Liver (tissue), 9 donors: ENCODE results near the gene NARS2. TPM values are rescaled to one million over a fixed set of nuclear protein-coding genes. Genes with fewer than 3 reads are reported as not detected.

Source experiments
- DNase-seq: peaks from one replicate; pipeline ENCODE4 v3.0.0-alpha.2; 2017; ENCODE audit warnings: low spot score
- H3K27ac ChIP-seq, 2 donors: one replicate each; pipeline ENCODE4 v1.7.0; 2013; ENCODE audit warnings: inconsistent platforms in 2 of 2, low read length in 2 of 2, control low read depth in 1 of 2, low read depth in 1 of 2, mild to moderate bottlenecking in 1 of 2
- H3K27me3 ChIP-seq, 4 donors: one replicate each; pipeline versions ENCODE4 v1.6.1 to v1.7.0; 2013; ENCODE audit warnings: low read length in 3 of 4, inconsistent platforms in 1 of 4, mild to moderate bottlenecking in 1 of 4, moderate library complexity in 1 of 4; ENCODE audit not compliant: control insufficient read depth in 4 of 4, insufficient read depth in 4 of 4
- H3K36me3 ChIP-seq, 4 donors: one replicate each; pipeline versions ENCODE4 v1.6.1 to v1.7.0; 2013; ENCODE audit warnings: low read length in 3 of 4, mild to moderate bottlenecking in 3 of 4, low read depth in 1 of 4, moderate library complexity in 1 of 4; ENCODE audit not compliant: control insufficient read depth in 4 of 4, insufficient read depth in 3 of 4
- H3K4me1 ChIP-seq, 4 donors: one replicate each; pipeline versions ENCODE4 v1.6.1 to v1.7.0; 2013; ENCODE audit warnings: low read length in 3 of 4, mild to moderate bottlenecking in 3 of 4, moderate library complexity in 1 of 4; ENCODE audit not compliant: control insufficient read depth in 4 of 4, insufficient read depth in 4 of 4
- H3K4me3 ChIP-seq, 3 donors: one replicate each; pipeline versions ENCODE4 v1.6.1 to v1.7.0; 2013; ENCODE audit warnings: low read length in 3 of 3, control low read depth in 1 of 3, low read depth in 1 of 3, mild to moderate bottlenecking in 1 of 3
- H3K9ac ChIP-seq, 2 donors: one replicate each; pipeline ENCODE4 v1.7.0; 2013; ENCODE audit warnings: low read length in 2 of 2, mild to moderate bottlenecking in 2 of 2, moderate library complexity in 2 of 2, control low read depth in 1 of 2, low read depth in 1 of 2
- H3K9me3 ChIP-seq, 4 donors: one replicate each; pipeline versions ENCODE4 v1.6.1 to v1.7.0; 2013; ENCODE audit warnings: low read length in 3 of 4; ENCODE audit not compliant: control insufficient read depth in 4 of 4
- ATF3 ChIP-seq: IDR thresholded peaks from 2 replicates; pipeline ENCODE4 v1.6.1; 2016; ENCODE audit warnings: antibody characterized with exemption
- CTCF ChIP-seq: fragments of 150-350 bp; IDR thresholded peaks from 2 replicates; pipeline ENCODE4 v1.5.1; 2017; ENCODE audit warnings: improper control_type of control experiment, low read depth, low read length; ENCODE audit not compliant: missing input control
- EGR1 ChIP-seq, 2 donors: IDR thresholded peaks; 2 replicates each; pipeline ENCODE4 v1.6.1; 2016 to 2018; ENCODE audit warnings: antibody characterized with exemption in 2 of 2, low read depth in 2 of 2
- FOXA1 ChIP-seq: IDR thresholded peaks from 2 replicates; pipeline ENCODE4 v1.6.1; 2016; ENCODE audit warnings: antibody characterized with exemption
- FOXA2 ChIP-seq: IDR thresholded peaks from 2 replicates; pipeline ENCODE4 v1.6.1; 2016; ENCODE audit warnings: antibody characterized with exemption
- GABPA ChIP-seq, 2 donors: IDR thresholded peaks in 1 of 2; conservative IDR thresholded peaks in 1 of 2; 2 replicates each; pipeline ENCODE4 v1.6.1; 2016; ENCODE audit warnings: antibody characterized with exemption in 2 of 2, mild to moderate bottlenecking in 1 of 2, moderate library complexity in 1 of 2
- HNF4A ChIP-seq, 2 donors: conservative IDR thresholded peaks; 2 replicates each; pipeline ENCODE4 v1.6.1; 2016; ENCODE audit warnings: antibody characterized with exemption in 2 of 2, mild to moderate bottlenecking in 2 of 2
- HNF4G ChIP-seq: IDR thresholded peaks from 2 replicates; pipeline ENCODE4 v1.6.1; 2016; ENCODE audit warnings: antibody characterized with exemption
- JUND ChIP-seq, 2 donors: IDR thresholded peaks; 2 replicates each; pipeline ENCODE4 v1.6.1; 2016; ENCODE audit warnings: antibody characterized with exemption in 2 of 2
- MAX ChIP-seq: IDR thresholded peaks from 2 replicates; pipeline ENCODE4 v1.6.1; 2016; ENCODE audit warnings: antibody characterized with exemption
- NR2F2 ChIP-seq: IDR thresholded peaks from 2 replicates; pipeline ENCODE4 v1.6.1; 2016; ENCODE audit warnings: antibody characterized with exemption
- RAD21 ChIP-seq, 2 donors: IDR thresholded peaks; 2 replicates each; pipeline ENCODE4 v1.6.1; 2016; ENCODE audit warnings: antibody characterized with exemption in 2 of 2, mild to moderate bottlenecking in 2 of 2
- REST ChIP-seq: IDR thresholded peaks from 2 replicates; pipeline ENCODE4 v1.6.1; 2016; ENCODE audit warnings: antibody characterized with exemption, mild to moderate bottlenecking
- RXRA ChIP-seq, 2 donors: IDR thresholded peaks; 2 replicates each; pipeline ENCODE4 v1.6.1; 2017 to 2018; ENCODE audit warnings: antibody characterized with exemption in 2 of 2, mild to moderate bottlenecking in 1 of 2
- SP1 ChIP-seq: IDR thresholded peaks from 2 replicates; pipeline ENCODE4 v1.6.1; 2018; ENCODE audit warnings: antibody characterized with exemption, mild to moderate bottlenecking
- TAF1 ChIP-seq: conservative IDR thresholded peaks from 2 replicates; pipeline ENCODE4 v1.6.1; 2016; ENCODE audit warnings: antibody characterized with exemption, mild to moderate bottlenecking
- YY1 ChIP-seq: IDR thresholded peaks from 2 replicates; pipeline ENCODE4 v1.6.1; 2016; ENCODE audit warnings: antibody characterized with exemption, mild to moderate bottlenecking
- WGBS: extraction: QIAGEN DNeasy Blood & Tissue Kit; methylation state at CpG from one replicate; pipeline ENCODE4 v1.1.7; 2013; 5-methylcytosine and 5-hydroxymethylcytosine counted together
- polyA plus RNA-seq, 2 donors: library from polyadenylated mRNA; stranded (reverse) in 1 of 2; unstranded in 1 of 2; fragments of 200-250 nt in 1 of 2; fragments of >200 nt in 1 of 2; fragmentation: Nextera tagmentation in 1 of 2; extraction: Ambion mirVana in 1 of 2; gene quantifications; one replicate each; pipeline versions ENCODE4 v1.2.1 to v1.2.3, GENCODE V29; 2013 to 2015
- total RNA-seq, 2 donors: library from RNA; depleted of rRNA; stranded (reverse); fragments of >200 nt; gene quantifications; one replicate each; pipeline ENCODE4 v1.2.3, GENCODE V29; 2014
- TF ChIP-seq, protein P1 (sequence below): IDR thresholded peaks from 2 replicates; pipeline ENCODE4 v1.6.1; 2016; ENCODE audit warnings: antibody characterized with exemption
- donor health status: healthy.
- donor health status: healthy.
- donor health status: healthy.
- donor health status: healthy.
- donor health status: healthy.

Gene NARS2
- total and polyA plus RNA-seq, 4 donors, result 10.4 to 19.4 (median 11.8) TPM

DNA sequence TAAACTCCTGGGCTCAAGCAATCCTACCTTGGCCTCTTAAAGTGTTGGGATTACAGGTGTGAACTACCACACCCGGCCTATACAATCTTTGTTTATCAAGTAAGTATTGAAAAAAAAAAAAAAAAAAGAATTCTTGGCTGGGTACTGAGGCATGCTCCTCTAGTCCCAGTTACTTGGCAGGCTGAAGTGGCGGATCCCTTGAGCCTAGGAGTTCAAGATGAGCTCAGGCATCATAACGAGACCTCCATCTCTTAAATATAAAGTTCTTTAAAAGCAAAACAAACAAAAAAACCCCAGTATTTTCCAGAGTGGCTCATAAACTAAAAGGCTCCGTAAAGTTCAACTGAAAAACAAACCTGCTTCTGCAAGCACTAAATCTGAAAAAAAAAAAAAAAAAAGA lies 106.7 kb downstream of the NARS2 start:
- WGBS, result 88% methylated on average over 4 of the region's 4 CpGs
- peaks cover 0 to 5% (median 4%) of the 10 kb centered on the region in 4 donors for H3K4me1 ChIP-seq
- H3K9ac ChIP-seq, result no peak overlapping the region
- no peak overlapping the region for H3K4me3 ChIP-seq
- TF ChIP-seq SP1, result no peak
- no peak for TF ChIP-seq RXRA (IDR thresholded peaks at IDR 0.05)
- TF ChIP-seq, protein P1, sequence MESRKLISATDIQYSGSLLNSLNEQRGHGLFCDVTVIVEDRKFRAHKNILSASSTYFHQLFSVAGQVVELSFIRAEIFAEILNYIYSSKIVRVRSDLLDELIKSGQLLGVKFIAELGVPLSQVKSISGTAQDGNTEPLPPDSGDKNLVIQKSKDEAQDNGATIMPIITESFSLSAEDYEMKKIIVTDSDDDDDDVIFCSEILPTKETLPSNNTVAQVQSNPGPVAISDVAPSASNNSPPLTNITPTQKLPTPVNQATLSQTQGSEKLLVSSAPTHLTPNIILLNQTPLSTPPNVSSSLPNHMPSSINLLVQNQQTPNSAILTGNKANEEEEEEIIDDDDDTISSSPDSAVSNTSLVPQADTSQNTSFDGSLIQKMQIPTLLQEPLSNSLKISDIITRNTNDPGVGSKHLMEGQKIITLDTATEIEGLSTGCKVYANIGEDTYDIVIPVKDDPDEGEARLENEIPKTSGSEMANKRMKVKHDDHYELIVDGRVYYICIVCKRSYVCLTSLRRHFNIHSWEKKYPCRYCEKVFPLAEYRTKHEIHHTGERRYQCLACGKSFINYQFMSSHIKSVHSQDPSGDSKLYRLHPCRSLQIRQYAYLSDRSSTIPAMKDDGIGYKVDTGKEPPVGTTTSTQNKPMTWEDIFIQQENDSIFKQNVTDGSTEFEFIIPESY, result no peak
- TF ChIP-seq ATF3, result no peak
- TF ChIP-seq RAD21 (IDR thresholded peaks at IDR 0.05), result no peak
- TF ChIP-seq JUND (IDR thresholded peaks at IDR 0.05), result no peak
- TF ChIP-seq HNF4G, result no peak
- TF ChIP-seq FOXA2, result no peak
- TF ChIP-seq MAX, result no peak
- no peak for TF ChIP-seq GABPA (IDR thresholded peaks at IDR 0.05 in 1 of 2, conservative IDR thresholded peaks at IDR 0.05 in 1 of 2)
- no peak for TF ChIP-seq EGR1 (IDR thresholded peaks at IDR 0.05; ENCODE audit: low read depth in 2 of 2)
- no peak for TF ChIP-seq NR2F2
- TF ChIP-seq CTCF, result no peak
- TF ChIP-seq FOXA1, result no peak
- no peak for TF ChIP-seq YY1
- TF ChIP-seq HNF4A (conservative IDR thresholded peaks at IDR 0.05), result no peak
- no peak for TF ChIP-seq TAF1
- DNase-seq, result no peak
- H3K9me3 ChIP-seq, result no peaks in the 10 kb centered on the region
- H3K36me3 ChIP-seq, result peaks cover 0 to 2% (median 0%) of the 10 kb centered on the region in 4 donors
- H3K27ac ChIP-seq, result no peak overlapping the region
- H3K27me3 ChIP-seq, result no peaks in the 10 kb centered on the region

DNA sequence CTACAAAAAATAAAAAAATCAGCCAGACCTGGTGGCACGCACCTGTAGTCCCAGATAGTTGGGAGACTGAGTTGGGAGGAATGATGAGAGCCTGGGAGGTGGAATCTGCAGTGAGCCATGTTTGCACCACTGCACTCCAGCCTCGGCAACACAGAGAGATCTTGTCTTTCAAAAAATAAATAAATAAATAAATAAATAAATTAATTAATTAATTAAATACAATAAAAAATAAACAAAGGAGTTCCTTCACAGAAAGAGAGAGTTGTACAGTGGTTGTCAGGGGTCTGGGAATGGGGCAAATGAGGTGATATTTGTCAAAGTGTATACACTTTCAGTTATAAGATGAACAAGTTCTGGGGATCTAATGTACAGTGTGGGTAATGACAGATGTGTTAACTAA lies 107.3 kb downstream of the NARS2 start:
- WGBS, result 97% methylated on average over 2 of the region's 2 CpGs
- H3K4me1 ChIP-seq, result peaks cover 0 to 5% (median 4%) of the 10 kb centered on the region in 4 donors
- TF ChIP-seq JUND (IDR thresholded peaks at IDR 0.05) (no peak), FOXA2 (no peak), RXRA (IDR thresholded peaks at IDR 0.05) (no peak), REST (no peak), FOXA1 (no peak), NR2F2 (no peak)
- TF ChIP-seq, protein P1, result no peak
- H3K4me3 ChIP-seq, result no peak overlapping the region
- no peak overlapping the region for H3K27ac ChIP-seq
- no peak overlapping the region for H3K9ac ChIP-seq
- peaks cover 0 to 2% (median 0%) of the 10 kb centered on the region in 4 donors for H3K36me3 ChIP-seq
- no peak for DNase-seq
- no peaks in the 10 kb centered on the region for H3K9me3 ChIP-seq
- H3K27me3 ChIP-seq, result no peaks in the 10 kb centered on the region
